Measurements from ENCODE around the gene SPDEF.

Gene SPDEF

GRCh38 chr6:34556031-34556471, at the start of gene SPDEF:
Gene SPDEF (minus strand): TSS chr6:34556329. CDS start chr6:34544455, 11,874 bp downstream.
- Mint-ChIP-seq H3K4me1 (ENCODE audit: low read depth) (peaks cover 13% of the 10 kb centered on the region), H3K4me3 (no peak within 1 kb of the TSS), H3K27me3 (ENCODE audit: low read depth) (no peaks in the 10 kb centered on the region), H3K27ac (no peak within 1 kb of the TSS), H3K36me3 (ENCODE audit: low read depth) (no peaks in the 10 kb centered on the region), H3K9me3 (no peaks in the 10 kb centered on the region)
- no peak for DNase-seq (ENCODE audit: low spot score)

- H3K27ac Mint-ChIP-seq = no peak overlapping the region
- no peak overlapping the region for H3K4me3 Mint-ChIP-seq
- DNase-seq (ENCODE audit: low spot score) = no peak
- H3K36me3 Mint-ChIP-seq (ENCODE audit: low read depth) = peaks cover 7% of the 10 kb centered on the region
- H3K9me3 Mint-ChIP-seq = no peaks in the 10 kb centered on the region
- H3K27me3 Mint-ChIP-seq (ENCODE audit: low read depth) = no peaks in the 10 kb centered on the region
- H3K4me1 Mint-ChIP-seq (ENCODE audit: low read depth) = peaks cover 8% of the 10 kb centered on the region
Measured at GRCh38 chr6:34603707-34604106, 47.6 kb upstream of the SPDEF start.

- Mint-ChIP-seq H3K36me3 (ENCODE audit: low read depth) (peaks cover 7% of the 10 kb centered on the region), H3K27ac (no peak overlapping the region), H3K4me1 (ENCODE audit: low read depth) (peaks cover 11% of the 10 kb centered on the region), H3K9me3 (no peaks in the 10 kb centered on the region), H3K4me3 (no peak overlapping the region), H3K27me3 (ENCODE audit: low read depth) (no peaks in the 10 kb centered on the region)
- DNase-seq (ENCODE audit: low spot score) = no peak
Measured at GRCh38 chr6:34602318-34603111, 46.4 kb upstream of the SPDEF start.

GRCh38 chr6:34601706-34602105, 45.6 kb upstream of the SPDEF start:
- Mint-ChIP-seq H3K4me1 (ENCODE audit: low read depth) (peaks cover 7% of the 10 kb centered on the region), H3K4me3 (no peak overlapping the region), H3K27ac (no peak overlapping the region), H3K9me3 (no peaks in the 10 kb centered on the region), H3K27me3 (ENCODE audit: low read depth) (no peaks in the 10 kb centered on the region), H3K36me3 (ENCODE audit: low read depth) (peaks cover 7% of the 10 kb centered on the region)
- DNase-seq (ENCODE audit: low spot score) = no peak

GRCh38 chr6:34600796-34601195, 44.7 kb upstream of the SPDEF start:
- H3K4me1 Mint-ChIP-seq (ENCODE audit: low read depth) = peaks cover 7% of the 10 kb centered on the region
- no peak for DNase-seq (ENCODE audit: low spot score)
- no peak overlapping the region for H3K27ac Mint-ChIP-seq
- H3K9me3 Mint-ChIP-seq = no peaks in the 10 kb centered on the region
- peaks cover 5% of the 10 kb centered on the region for H3K36me3 Mint-ChIP-seq (ENCODE audit: low read depth)
- no peak overlapping the region for H3K4me3 Mint-ChIP-seq
- no peaks in the 10 kb centered on the region for H3K27me3 Mint-ChIP-seq (ENCODE audit: low read depth)

- Mint-ChIP-seq H3K36me3 (ENCODE audit: low read depth) (peaks cover 2% of the 10 kb centered on the region), H3K9me3 (no peaks in the 10 kb centered on the region), H3K4me3 (no peak overlapping the region), H3K4me1 (ENCODE audit: low read depth) (peaks cover 7% of the 10 kb centered on the region), H3K27ac (no peak overlapping the region), H3K27me3 (ENCODE audit: low read depth) (no peaks in the 10 kb centered on the region)
- DNase-seq (ENCODE audit: low spot score) = no peak
Measured at GRCh38 chr6:34600101-34600500, 44.0 kb upstream of the SPDEF start.

- Mint-ChIP-seq H3K9me3 (no peaks in the 10 kb centered on the region), H3K27ac (no peak overlapping the region), H3K36me3 (ENCODE audit: low read depth) (no peaks in the 10 kb centered on the region), H3K4me3 (no peak overlapping the region), H3K4me1 (ENCODE audit: low read depth) (peaks cover 7% of the 10 kb centered on the region), H3K27me3 (ENCODE audit: low read depth) (no peaks in the 10 kb centered on the region)
- no peak for DNase-seq (ENCODE audit: low spot score)
Measured at GRCh38 chr6:34598712-34599111, 42.6 kb upstream of the SPDEF start.

- Mint-ChIP-seq H3K4me1 (ENCODE audit: low read depth) (peaks cover 7% of the 10 kb centered on the region), H3K4me3 (no peak overlapping the region), H3K36me3 (ENCODE audit: low read depth) (no peaks in the 10 kb centered on the region), H3K27ac (no peak overlapping the region), H3K9me3 (no peaks in the 10 kb centered on the region), H3K27me3 (ENCODE audit: low read depth) (no peaks in the 10 kb centered on the region)
- DNase-seq (ENCODE audit: low spot score) = no peak
Measured at GRCh38 chr6:34597605-34598353, 41.6 kb upstream of the SPDEF start.

- DNase-seq (ENCODE audit: low spot score) = no peak
- Mint-ChIP-seq H3K27me3 (ENCODE audit: low read depth) (no peaks in the 10 kb centered on the region), H3K36me3 (ENCODE audit: low read depth) (no peaks in the 10 kb centered on the region), H3K9me3 (no peaks in the 10 kb centered on the region), H3K4me1 (ENCODE audit: low read depth) (peaks cover 7% of the 10 kb centered on the region), H3K4me3 (no peak overlapping the region), H3K27ac (peak overlapping the region; percentile 7)
Measured at GRCh38 chr6:34596798-34597197, 40.7 kb upstream of the SPDEF start.

- H3K4me3 Mint-ChIP-seq = no peak overlapping the region
- no peaks in the 10 kb centered on the region for H3K9me3 Mint-ChIP-seq
- H3K27me3 Mint-ChIP-seq (ENCODE audit: low read depth) = no peaks in the 10 kb centered on the region
- H3K4me1 Mint-ChIP-seq (ENCODE audit: low read depth) = peaks cover 7% of the 10 kb centered on the region
- DNase-seq (ENCODE audit: low spot score) = no peak
- no peaks in the 10 kb centered on the region for H3K36me3 Mint-ChIP-seq (ENCODE audit: low read depth)
- no peak overlapping the region for H3K27ac Mint-ChIP-seq
Measured at GRCh38 chr6:34595332-34596184, 39.4 kb upstream of the SPDEF start.

- peaks cover 5% of the 10 kb centered on the region for H3K36me3 Mint-ChIP-seq (ENCODE audit: low read depth)
- H3K27ac Mint-ChIP-seq = no peak overlapping the region
- H3K4me3 Mint-ChIP-seq = no peak overlapping the region
- no peak for DNase-seq (ENCODE audit: low spot score)
- peaks cover 7% of the 10 kb centered on the region for H3K4me1 Mint-ChIP-seq (ENCODE audit: low read depth)
- H3K9me3 Mint-ChIP-seq = no peaks in the 10 kb centered on the region
- H3K27me3 Mint-ChIP-seq (ENCODE audit: low read depth) = no peaks in the 10 kb centered on the region
Measured at GRCh38 chr6:34593701-34594100, 37.6 kb upstream of the SPDEF start.

- H3K27me3 Mint-ChIP-seq (ENCODE audit: low read depth) = no peaks in the 10 kb centered on the region
- H3K36me3 Mint-ChIP-seq (ENCODE audit: low read depth) = peaks cover 5% of the 10 kb centered on the region
- H3K27ac Mint-ChIP-seq = no peak overlapping the region
- H3K9me3 Mint-ChIP-seq = no peaks in the 10 kb centered on the region
- no peak for DNase-seq (ENCODE audit: low spot score)
- no peak overlapping the region for H3K4me3 Mint-ChIP-seq
- H3K4me1 Mint-ChIP-seq (ENCODE audit: low read depth) = no peaks in the 10 kb centered on the region
Measured at GRCh38 chr6:34592208-34592952, 36.3 kb upstream of the SPDEF start.

GRCh38 chr6:34589691-34590090, 33.6 kb upstream of the SPDEF start:
- no peaks in the 10 kb centered on the region for H3K9me3 Mint-ChIP-seq
- peaks cover 5% of the 10 kb centered on the region for H3K36me3 Mint-ChIP-seq (ENCODE audit: low read depth)
- H3K4me1 Mint-ChIP-seq (ENCODE audit: low read depth) = peaks cover 3% of the 10 kb centered on the region
- H3K27ac Mint-ChIP-seq = no peak overlapping the region
- DNase-seq (ENCODE audit: low spot score) = no peak
- no peaks in the 10 kb centered on the region for H3K27me3 Mint-ChIP-seq (ENCODE audit: low read depth)
- H3K4me3 Mint-ChIP-seq = no peak overlapping the region

All from T-helper 2 cell treated with Interferon-gamma antibody and Interleukin-4, amounts not matched to agents 5 μg/mL and 100 μg/mL, for 36 hours (primary cell).